OCI-LY7 (cell line): Measurements from ENCODE around the gene PBX1.

Experiments used
- CTCF ChIP-seq: fragments of 200-600 bp; sonication (generic); conservative IDR thresholded peaks from 2 replicates; pipeline ENCODE4 v1.5.1; 2014; ENCODE audit warnings: mild to moderate bottlenecking, antibody characterized with exemption, low read length, moderate library complexity, mixed read lengths
- EZH2phosphoT487 ChIP-seq: fragments of 200-600 bp; sonication (generic); IDR thresholded peaks from 2 replicates; pipeline ENCODE4 v1.6.1; 2018; ENCODE audit warnings: low read depth, borderline replicate concordance, mild to moderate bottlenecking, mixed run types, antibody characterized with exemption, low read length, moderate library complexity, mixed read lengths

GRCh38 chr1:164728719-164729118 is 169.7 kb downstream of the PBX1 start:
- TF ChIP-seq CTCF: no peak
- no peak for TF ChIP-seq EZH2phosphoT487
